K562 (cell line): Measurements from ENCODE around the gene MAP3K14. TPM values are rescaled to one million over a fixed set of nuclear protein-coding genes. Genes with fewer than 3 reads are reported as not detected.

Source experiments
- ATAC-seq: fragments of 200-7000 bp; cut with Tn5 transposase; 3 replicates; pipeline ENCODE4 v1.9.1; 2020; ENCODE audit warnings: moderate library complexity
- BruUV-seq: library from RNA; stranded (reverse); fragments of 400-500 nt; replicated peaks from 2 replicates; lab custom pipeline; 2021; lab: Mats Ljungman, UMichigan
- CTCF ChIA-PET: fragments of 300-600 bp; formaldehyde crosslinking; extraction: SDS; loops from one replicate; lab custom pipeline; 2021; ENCODE audit warnings: low intra/inter-chr PET ratio; lab: Yijun Ruan, JAX
- POLR2A ChIA-PET: fragments of 300-600, 350-650 bp; sonication (Branson Sonifier 250); formaldehyde crosslinking; extraction: SDS; loops from one replicate; lab custom pipeline; 2021; ENCODE audit warnings: antibody characterized with exemption, inconsistent platforms; lab: Yijun Ruan, JAX
- DNase-seq, 4 experiments: peaks; one replicate each; pipeline versions ENCODE4 v3.0.0 to v3.0.0-alpha.2; 2011 to 2018; ENCODE audit warnings: low spot score in 3 of 4, mixed read lengths in 3 of 4; ENCODE audit errors: extremely low read depth in 1 of 4
- FAIRE-seq: peaks from 2 replicates; lab custom pipeline; 2011; peaks lifted over from hg19 to GRCh38; lab: Jason Lieb, UNC
- H2AFZ ChIP-seq: 2 replicates; pipeline ENCODE4 v1.6.0; 2011; ENCODE audit warnings: low read depth, low read length, control low read depth, inconsistent platforms
- H3K27ac ChIP-seq: fragments of 200-600 bp; 3 replicates; pipeline ENCODE4 v1.8.0; 2011; ENCODE audit warnings: low read depth, mild to moderate bottlenecking, control low read depth, inconsistent platforms, low read length, moderate library complexity, mixed read lengths; ENCODE audit errors: extremely low read depth
- H3K27me3 ChIP-seq, 2 experiments: fragments of 300-600 bp in 1 of 2; 2 replicates in 1 of 2; 3 replicates in 1 of 2; pipeline versions ENCODE4 v1.6.0 to v1.8.0; 2011; ENCODE audit warnings: inconsistent platforms in 2 of 2, low read length in 2 of 2, mild to moderate bottlenecking in 1 of 2, mixed read lengths in 1 of 2, moderate library complexity in 1 of 2; ENCODE audit not compliant: control insufficient read depth in 2 of 2, insufficient read depth in 2 of 2
- H3K36me3 ChIP-seq: fragments of 300-600 bp; 3 replicates; pipeline ENCODE4 v1.8.0; 2011; ENCODE audit warnings: mild to moderate bottlenecking, low read length, inconsistent platforms; ENCODE audit not compliant: control insufficient read depth, insufficient read depth
- H3K4me1 ChIP-seq, 2 experiments: fragments of 200-600 bp in 1 of 2; replicated peaks in 1 of 2; 2 replicates in 1 of 2; 3 replicates in 1 of 2; pipeline versions ENCODE4 v1.5.1 to v1.8.0; 2011; ENCODE audit warnings: inconsistent platforms in 2 of 2, low read length in 2 of 2, mild to moderate bottlenecking in 1 of 2, mixed read lengths in 1 of 2, moderate library complexity in 1 of 2; ENCODE audit not compliant: control insufficient read depth in 2 of 2, insufficient read depth in 2 of 2
- H3K4me2 ChIP-seq: 2 replicates; pipeline ENCODE4 v1.6.1; 2011; ENCODE audit warnings: low read length, control low read depth, inconsistent platforms, mixed read lengths; ENCODE audit not compliant: insufficient read depth
- H3K4me3 ChIP-seq: fragments of 200-600 bp; sonication (generic), shearing (Covaris generic); 2 replicates; pipeline ENCODE4 v1.5.1; 2016; ENCODE audit warnings: control low read depth, inconsistent platforms
- H3K79me2 ChIP-seq: fragments of 200-600 bp; 3 replicates; pipeline ENCODE4 v1.8.0; 2011; ENCODE audit warnings: low read length, inconsistent platforms; ENCODE audit not compliant: control insufficient read depth, insufficient read depth
- H3K9ac ChIP-seq, 2 experiments: 2 replicates each; pipeline versions ENCODE4 v1.6.0 to v1.6.1; 2011; ENCODE audit warnings: low read depth in 2 of 2, low read length in 2 of 2, control low read depth in 1 of 2, inconsistent platforms in 1 of 2, mild to moderate bottlenecking in 1 of 2, mixed read lengths in 1 of 2; ENCODE audit not compliant: insufficient read depth in 1 of 2
- H3K9me1 ChIP-seq: one replicate; pipeline ENCODE4 v1.6.0; 2011; ENCODE audit warnings: inconsistent platforms, mild to moderate bottlenecking, low read length, moderate library complexity; ENCODE audit not compliant: control insufficient read depth, insufficient read depth
- H3K9me3 ChIP-seq: replicated peaks from 2 replicates; pipeline ENCODE4 v1.5.1; 2011; ENCODE audit warnings: low read depth, low read length, inconsistent platforms; ENCODE audit not compliant: control insufficient read depth, insufficient read depth
- H4K20me1 ChIP-seq: replicated peaks from 2 replicates; pipeline ENCODE4 v1.6.1; 2011; ENCODE audit warnings: low read length, inconsistent platforms, mixed read lengths; ENCODE audit not compliant: control insufficient read depth, insufficient read depth
- CEBPG ChIP-seq, 3 experiments: fragments of 200-800 bp in 1 of 3; sonication (Bioruptor generic) in 1 of 3; sonication (generic) in 1 of 3; formaldehyde crosslinking in 1 of 3; IDR thresholded peaks in 2 of 3; conservative IDR thresholded peaks in 1 of 3; 2 replicates each; pipeline versions ENCODE4 v1.6.1 to v1.8.0; 2016 to 2022; ENCODE audit warnings: missing compliant biosample characterization in 2 of 3, missing genetic modification characterization in 2 of 3, mild to moderate bottlenecking in 1 of 3, missing genetic modification reagents in 1 of 3
- CHCHD3 ChIP-seq: fragments of 250-450 bp; sonication (Bioruptor Pico); IDR thresholded peaks from 2 replicates; pipeline ENCODE4 v2.1.2; 2022; ENCODE audit warnings: mild to moderate bottlenecking
- ETV1 ChIP-seq: fragments of 450-650 bp; conservative IDR thresholded peaks from 2 replicates; pipeline ENCODE4 v1.6.1; 2016; ENCODE audit warnings: missing genetic modification characterization, control low read depth, low read depth, missing compliant biosample characterization
- GTF2E2 ChIP-seq: fragments of 200-800 bp; sonication (Bioruptor generic); IDR thresholded peaks from 2 replicates; pipeline ENCODE4 v1.6.1; 2016; ENCODE audit warnings: missing genetic modification characterization, missing compliant biosample characterization
- JUND ChIP-seq, 2 experiments: IDR thresholded peaks; 2 replicates in 1 of 2; 3 replicates in 1 of 2; pipeline ENCODE4 v1.6.1; 2011; ENCODE audit warnings: borderline replicate concordance in 2 of 2, low read depth in 2 of 2, low read length in 2 of 2, improper control_type of control experiment in 1 of 2, missing biosample characterization in 1 of 2, missing genetic modification characterization in 1 of 2, missing genetic modification reagents in 1 of 2
- MYBL2 ChIP-seq, 2 experiments: fragments of 450-650 bp in 1 of 2; sonication (generic) in 1 of 2; formaldehyde crosslinking in 1 of 2; IDR thresholded peaks; 2 replicates each; pipeline versions ENCODE4 v1.6.1 to v1.8.1; 2017 to 2022; ENCODE audit warnings: borderline replicate concordance in 1 of 2, inconsistent platforms in 1 of 2, low read depth in 1 of 2, mild to moderate bottlenecking in 1 of 2, missing genetic modification reagents in 1 of 2, moderate library complexity in 1 of 2
- MYC ChIP-seq, 2 experiments: fragments of 250-450 bp in 1 of 2; sonication (Bioruptor Pico) in 1 of 2; IDR thresholded peaks; 2 replicates each; pipeline versions ENCODE4 v1.5.1 to v1.6.1; 2012 to 2021; ENCODE audit warnings: low read depth in 2 of 2, borderline replicate concordance in 1 of 2, improper control_type of control experiment in 1 of 2, low read length in 1 of 2, mild to moderate bottlenecking in 1 of 2, moderate library complexity in 1 of 2
- RAD51 ChIP-seq: fragments of 450-650 bp; IDR thresholded peaks from 2 replicates; pipeline ENCODE4 v1.7.1; 2016; ENCODE audit warnings: low read depth, mild to moderate bottlenecking, borderline replicate concordance
- SIN3A ChIP-seq, 2 experiments: fragments of 150-350 bp in 1 of 2; IDR thresholded peaks; 2 replicates each; pipeline ENCODE4 v1.6.1; 2011 to 2016; ENCODE audit warnings: borderline replicate concordance in 2 of 2, low read depth in 2 of 2, low read length in 2 of 2, mild to moderate bottlenecking in 2 of 2, moderate library complexity in 2 of 2; ENCODE audit not compliant: control insufficient read depth in 1 of 2
- SOX6 ChIP-seq: fragments of 450-650 bp; IDR thresholded peaks from 2 replicates; pipeline ENCODE4 v1.6.1; 2014; ENCODE audit warnings: mild to moderate bottlenecking
- WGBS: fragments of 100-300 bp; shearing (Covaris generic); methylation state at CpG from one replicate; pipeline ENCODE4 v1.1.6; 2016; ENCODE audit warnings: low coverage, mixed read lengths; ENCODE audit not compliant: insufficient coverage; ENCODE audit errors: missing lambda C conversion rate; 5-methylcytosine and 5-hydroxymethylcytosine counted together
- in situ Hi-C: fragments of 300-500 bp; cut with MboI; formaldehyde crosslinking; loops from 4 replicates; pipeline ENCODE4 v1.15.0; 2018; ENCODE audit warnings: inconsistent platforms, mixed read lengths
- intact Hi-C: fragments of 100-400 bp; cut with micrococcal nuclease; formaldehyde crosslinking; loops from 2 replicates; pipeline ENCODE4 v1.14.2; 2022
- polyA plus RNA-seq, 8 experiments: library from polyadenylated mRNA; depleted of rRNA in 4 of 8; stranded (reverse) in 5 of 8; unstranded in 3 of 8; fragments of >200 nt; fragmentation: Nextera tagmentation in 2 of 8; fragmentation: Illumina TruSeq in 1 of 8; extraction: Ambion mirVana in 2 of 8; extraction: Trizol in 1 of 8; gene quantifications; 2 replicates each; pipeline versions ENCODE4 v1.2.1 to v1.2.3, GENCODE V29; 2011 to 2014; ENCODE audit warnings: inconsistent platforms in 1 of 8, missing spikeins in 1 of 8
- total RNA-seq, 7 experiments: library from RNA; depleted of rRNA in 6 of 7; stranded (reverse); fragments of >200 nt in 6 of 7; fragmentation: Illumina TruSeq in 2 of 7; extraction: Trizol in 2 of 7; gene quantifications; 2 replicates each; pipeline versions ENCODE4 v1.2.1 to v1.2.3, GENCODE V29; 2011 to 2021; ENCODE audit warnings: low replicate concordance in 1 of 7
- TF ChIP-seq, protein P1 (sequence below): sonication (generic); formaldehyde crosslinking; IDR thresholded peaks from 2 replicates; pipeline ENCODE4 v1.8.0; 2023; ENCODE audit warnings: mild to moderate bottlenecking, missing genetic modification reagents
- TF ChIP-seq, protein P2 (sequence below): fragments of 250-450 bp; sonication (Bioruptor Pico); IDR thresholded peaks from 2 replicates; pipeline ENCODE4 v1.4.0; 2020; ENCODE audit warnings: mild to moderate bottlenecking, moderate library complexity, borderline replicate concordance

Gene MAP3K14
- total and polyA plus RNA-seq, 9 of the 15 experiments (the other 6 are each of a cell fraction or from before 2014, with no cell fraction given) = 0.45 to 8.7 (median 3.2) TPM

DNA sequence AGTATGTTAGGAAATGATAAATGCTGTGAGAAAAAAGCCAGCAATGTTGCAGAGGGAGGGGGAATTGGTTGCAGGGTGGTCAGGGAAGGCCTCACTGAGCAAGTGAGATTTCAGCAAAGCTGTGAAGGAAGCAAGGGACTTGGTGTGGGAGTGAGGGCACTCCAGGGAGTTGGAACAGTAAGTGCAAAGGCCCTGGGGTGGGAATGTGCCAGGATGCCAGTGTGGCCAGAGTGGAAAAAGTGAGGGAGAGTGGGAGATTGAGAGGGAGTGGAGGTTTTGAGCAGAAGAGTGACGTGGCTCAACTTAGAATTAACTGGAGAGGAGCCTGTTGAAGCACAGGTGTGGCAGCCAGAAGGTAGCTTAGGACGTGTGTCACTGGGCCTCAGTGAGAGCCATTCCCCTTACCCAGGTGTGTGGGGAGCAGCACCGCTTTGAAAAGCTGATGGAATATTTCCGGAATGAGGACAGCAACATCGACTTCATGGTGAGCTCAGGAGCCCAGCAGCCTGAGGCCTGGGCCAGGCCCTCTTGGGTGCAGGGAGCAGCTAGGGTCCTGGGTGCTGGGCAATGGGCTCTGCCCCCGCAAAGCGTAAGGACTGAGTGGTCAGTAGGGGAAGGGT is 78.6 kb downstream of the MAP3K14 start (continued):
- TF ChIP-seq JUND (IDR thresholded peaks at IDR 0.05; ENCODE audit: borderline replicate concordance, low read depth, low read length) (no peak), JUND (tag; IDR thresholded peaks at IDR 0.05; ENCODE audit: borderline replicate concordance, low read depth, low read length) (no peak), MYC (IDR thresholded peaks at IDR 0.05; ENCODE audit: low read depth, low read length) (no peak), MYC (CRISPR knock-in tag; IDR thresholded peaks at IDR 0.05; ENCODE audit: borderline replicate concordance, low read depth) (no peak), CEBPG (CRISPR knock-in tag; IDR thresholded peaks at IDR 0.05) (no peak), CEBPG (tag; conservative IDR thresholded peaks at IDR 0.05 in 1 of 2, IDR thresholded peaks at IDR 0.05 in 1 of 2) (no peak)
- TF ChIP-seq, protein P1, sequence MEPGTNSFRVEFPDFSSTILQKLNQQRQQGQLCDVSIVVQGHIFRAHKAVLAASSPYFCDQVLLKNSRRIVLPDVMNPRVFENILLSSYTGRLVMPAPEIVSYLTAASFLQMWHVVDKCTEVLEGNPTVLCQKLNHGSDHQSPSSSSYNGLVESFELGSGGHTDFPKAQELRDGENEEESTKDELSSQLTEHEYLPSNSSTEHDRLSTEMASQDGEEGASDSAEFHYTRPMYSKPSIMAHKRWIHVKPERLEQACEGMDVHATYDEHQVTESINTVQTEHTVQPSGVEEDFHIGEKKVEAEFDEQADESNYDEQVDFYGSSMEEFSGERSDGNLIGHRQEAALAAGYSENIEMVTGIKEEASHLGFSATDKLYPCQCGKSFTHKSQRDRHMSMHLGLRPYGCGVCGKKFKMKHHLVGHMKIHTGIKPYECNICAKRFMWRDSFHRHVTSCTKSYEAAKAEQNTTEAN = no peak

DNA sequence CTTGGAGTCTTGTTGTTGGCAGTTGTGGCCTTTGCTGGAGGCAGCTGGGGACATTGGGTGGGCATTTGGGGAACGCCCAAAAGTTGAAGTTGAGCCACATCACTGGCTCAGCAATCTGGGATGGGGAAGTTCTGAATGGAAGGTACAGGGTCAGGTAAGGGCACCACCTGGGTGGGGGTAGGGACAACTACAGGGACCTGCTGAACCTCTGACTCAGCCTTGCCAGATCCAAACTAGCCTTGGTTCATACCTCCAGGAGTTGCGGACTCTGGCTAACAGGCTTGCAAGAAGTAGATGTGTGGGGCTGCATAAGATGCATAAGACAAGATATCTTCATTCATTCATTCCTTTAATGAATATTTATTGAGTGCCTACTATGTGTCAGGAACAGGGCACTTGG is 79.1 kb downstream of the MAP3K14 start:
- Histone ChIP-seq H3K4me1 (peaks cover 3 to 23% of the 10 kb centered on the region in 2 experiments; a peak in 2 of 5 replicates), H3K4me3 (no peak overlapping the region), H3K27ac (no peak overlapping the region), H3K9ac (peak overlapping the region in 1 of 2 experiments; percentile 54; a peak in 1 of 4 replicates), H3K27me3 (no peaks in the 10 kb centered on the region), H3K4me2 (no peak overlapping the region), H3K9me3 (no peaks in the 10 kb centered on the region), H3K79me2 (no peaks in the 10 kb centered on the region), H4K20me1 (no peaks in the 10 kb centered on the region), H2AFZ (no peak overlapping the region), H3K9me1 (no peaks in the 10 kb centered on the region), H3K36me3 (peaks cover 25% of the 10 kb centered on the region; the same call in 1 of the 3 replicates)
- DNase-seq = no peak
- BruUV-seq = no TSS peak
- CTCF ChIA-PET = interaction anchor here (0.6 kb wide), 1 partner anchor 72 kb away, joined by 3 read pairs; no protein-coding TSS in a partner anchor
- TF ChIP-seq, protein P2, sequence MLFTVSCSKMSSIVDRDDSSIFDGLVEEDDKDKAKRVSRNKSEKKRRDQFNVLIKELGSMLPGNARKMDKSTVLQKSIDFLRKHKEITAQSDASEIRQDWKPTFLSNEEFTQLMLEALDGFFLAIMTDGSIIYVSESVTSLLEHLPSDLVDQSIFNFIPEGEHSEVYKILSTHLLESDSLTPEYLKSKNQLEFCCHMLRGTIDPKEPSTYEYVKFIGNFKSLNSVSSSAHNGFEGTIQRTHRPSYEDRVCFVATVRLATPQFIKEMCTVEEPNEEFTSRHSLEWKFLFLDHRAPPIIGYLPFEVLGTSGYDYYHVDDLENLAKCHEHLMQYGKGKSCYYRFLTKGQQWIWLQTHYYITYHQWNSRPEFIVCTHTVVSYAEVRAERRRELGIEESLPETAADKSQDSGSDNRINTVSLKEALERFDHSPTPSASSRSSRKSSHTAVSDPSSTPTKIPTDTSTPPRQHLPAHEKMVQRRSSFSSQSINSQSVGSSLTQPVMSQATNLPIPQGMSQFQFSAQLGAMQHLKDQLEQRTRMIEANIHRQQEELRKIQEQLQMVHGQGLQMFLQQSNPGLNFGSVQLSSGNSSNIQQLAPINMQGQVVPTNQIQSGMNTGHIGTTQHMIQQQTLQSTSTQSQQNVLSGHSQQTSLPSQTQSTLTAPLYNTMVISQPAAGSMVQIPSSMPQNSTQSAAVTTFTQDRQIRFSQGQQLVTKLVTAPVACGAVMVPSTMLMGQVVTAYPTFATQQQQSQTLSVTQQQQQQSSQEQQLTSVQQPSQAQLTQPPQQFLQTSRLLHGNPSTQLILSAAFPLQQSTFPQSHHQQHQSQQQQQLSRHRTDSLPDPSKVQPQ (CRISPR knock-in tag) = no peak
- TF ChIP-seq RAD51 (no peak), CHCHD3 (CRISPR knock-in tag) (no peak), SOX6 (no peak), MYBL2 (IDR thresholded peaks at IDR 0.05; ENCODE audit: low read depth) (no peak), MYBL2 (CRISPR knock-in tag; IDR thresholded peaks at IDR 0.05; ENCODE audit: borderline replicate concordance) (no peak), SIN3A (IDR thresholded peaks at IDR 0.05; ENCODE audit: borderline replicate concordance in 2 of 2, control insufficient read depth in 1 of 2, low read depth in 2 of 2, low read length in 2 of 2) (no peak), GTF2E2 (no peak), ETV1 (no peak)
- WGBS = 93% methylated on average over 2 of the region's 2 CpGs
- no peak for FAIRE-seq
- POLR2A ChIA-PET = interaction anchor here (0.6 to 2.9 kb wide), 2 partner anchors 89 to 103 kb away, joined by 3 to 10 read pairs; partner anchors contain the start of gene HEXIM1
- in situ Hi-C loops (no loop called here), intact Hi-C loops (no loop called here)
- ATAC-seq = no peak
